Esophagus muscularis mucosa (tissue), 3 donors: ENCODE results near the gene PLAGL2.

Experiments used
- EP300 ChIP-seq: sonication (generic); formaldehyde crosslinking; IDR thresholded peaks from one replicate; pipeline ENCODE4 v1.6.1; 2017; ENCODE audit warnings: antibody characterized with exemption
- POLR2A ChIP-seq: fragments of 450-650 bp; IDR thresholded peaks from one replicate; pipeline ENCODE4 v1.6.1; 2017; ENCODE audit warnings: antibody characterized with exemption, moderate library complexity, mild to moderate bottlenecking, low read depth
- POLR2AphosphoS5 ChIP-seq, 2 donors: sonication (generic); formaldehyde crosslinking; IDR thresholded peaks; one replicate each; pipeline ENCODE4 v1.6.1; 2017; ENCODE audit warnings: antibody characterized with exemption in 2 of 2

DNA sequence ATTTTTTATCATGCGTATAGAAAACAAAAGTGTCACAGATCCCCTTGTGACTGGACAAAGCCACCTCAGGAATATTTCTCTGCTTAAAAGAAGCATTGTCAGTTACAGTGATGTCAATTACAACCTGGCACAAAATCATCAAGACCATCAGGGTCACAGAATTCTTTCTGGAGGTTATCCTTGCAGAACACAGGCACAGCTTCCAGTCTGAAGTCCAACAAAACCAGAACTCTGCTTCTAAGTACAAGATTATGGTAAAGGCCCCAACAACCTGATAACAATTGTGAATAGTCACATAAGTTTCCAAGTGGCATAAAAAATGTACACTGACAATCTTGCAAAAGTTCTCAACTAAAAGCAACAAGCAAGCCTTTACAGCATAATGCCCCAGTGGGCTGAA is 21.0 kb downstream of the PLAGL2 start:
- TF ChIP-seq POLR2AphosphoS5 (IDR thresholded peaks at IDR 0.05) (no peak), POLR2A (no peak), EP300 (no peak)
